NK-92 (cell line): ENCODE results near the gene FOXC1.

Source experiments
- DNase-seq: peaks from one replicate; lab custom pipeline; 2025; ENCODE audit not compliant: unreplicated experiment; lab: John Stamatoyannopoulos, UW

Gene FOXC1

DNA sequence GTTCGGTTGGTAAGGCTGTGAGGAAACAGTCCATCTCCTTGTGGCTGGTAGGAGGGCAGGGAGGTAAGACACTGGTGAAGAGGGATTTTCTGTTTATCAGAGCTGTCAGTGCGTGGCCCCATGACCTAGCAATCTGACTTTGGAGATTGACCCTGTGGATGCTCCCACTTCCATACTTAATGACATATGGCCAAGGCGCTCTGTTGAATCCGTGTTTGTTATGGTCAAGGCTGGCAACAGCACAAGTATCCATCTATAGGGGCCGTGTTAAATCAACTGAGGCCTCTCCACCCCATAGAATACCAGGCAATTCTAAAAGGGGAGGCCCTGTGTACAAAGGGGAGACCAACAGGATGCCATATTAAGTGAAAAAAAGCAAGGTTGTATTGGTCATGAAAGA is 25.6 kb upstream of the FOXC1 start:
- DNase-seq, result no peak

DNA sequence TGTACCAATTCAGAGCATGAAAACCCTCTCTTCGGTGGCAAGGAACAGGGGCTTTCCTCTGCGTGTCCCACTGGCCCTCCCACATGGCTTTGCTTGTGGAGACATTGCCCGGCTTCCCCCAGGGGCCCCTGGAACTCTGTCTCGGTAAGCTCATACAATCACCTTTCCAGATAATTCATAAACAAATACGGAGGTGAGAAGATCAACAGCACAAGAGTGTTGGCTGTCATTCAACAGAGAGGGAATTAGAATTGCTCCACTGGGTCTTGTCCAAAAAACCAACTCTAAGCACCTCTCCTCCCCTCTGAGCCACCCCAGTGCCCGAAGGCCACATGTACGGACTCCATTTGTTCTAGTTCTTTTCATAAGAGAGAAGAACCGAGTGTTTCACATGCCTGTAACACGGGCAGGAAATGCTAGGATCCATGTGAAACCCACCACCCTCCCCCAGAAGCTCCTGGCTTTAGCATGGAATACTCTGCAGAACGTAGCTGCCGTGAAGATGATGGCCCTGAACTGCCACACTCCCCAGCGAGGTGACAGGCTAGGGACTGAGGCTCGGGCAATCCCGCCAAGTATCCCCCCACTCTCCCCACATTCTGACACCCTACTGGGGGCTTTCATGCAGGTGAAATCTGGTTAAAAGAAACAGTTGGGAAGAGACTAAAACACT is 24.6 kb upstream of the FOXC1 start:
- DNase-seq, result no peak

DNA sequence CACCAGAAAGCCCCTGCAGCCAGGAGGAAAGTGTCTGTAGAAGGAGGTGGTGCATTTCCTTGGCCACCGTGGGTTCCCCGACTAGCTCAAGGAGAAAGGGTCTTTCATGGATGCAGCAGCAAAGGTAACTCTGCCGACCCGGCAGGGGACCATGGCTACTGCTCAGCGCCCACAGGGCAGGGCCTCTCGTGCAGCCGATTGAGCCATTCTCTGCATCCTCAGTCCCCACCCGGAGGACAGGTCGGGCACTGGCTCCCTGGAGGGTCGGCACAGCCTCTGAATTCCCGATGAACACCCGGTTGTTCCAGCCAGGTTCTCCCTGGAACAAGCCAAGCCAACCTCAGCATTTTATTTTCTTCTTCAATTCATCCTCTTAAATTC is 24.1 kb upstream of the FOXC1 start:
- DNase-seq, result no peak

DNA sequence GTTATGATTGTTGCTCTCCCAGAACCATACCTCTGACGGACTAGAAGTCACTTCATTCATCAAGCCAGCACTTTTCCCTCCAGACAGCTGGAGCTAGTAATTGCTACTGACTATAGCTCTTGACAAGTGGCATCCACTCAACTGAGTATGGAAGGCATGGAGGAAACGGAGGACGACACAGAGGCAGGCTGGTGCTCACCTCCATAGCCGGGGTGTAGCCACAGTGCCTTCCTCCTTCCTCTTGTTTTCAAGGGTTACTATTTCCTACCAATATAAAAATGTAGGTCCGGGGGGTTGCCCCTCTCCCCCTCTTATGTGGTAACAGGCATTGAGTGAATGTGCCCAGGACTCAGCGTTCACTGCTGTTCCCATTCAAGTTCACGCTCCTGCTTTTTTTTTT is 23.5 kb upstream of the FOXC1 start:
- no peak for DNase-seq

DNA sequence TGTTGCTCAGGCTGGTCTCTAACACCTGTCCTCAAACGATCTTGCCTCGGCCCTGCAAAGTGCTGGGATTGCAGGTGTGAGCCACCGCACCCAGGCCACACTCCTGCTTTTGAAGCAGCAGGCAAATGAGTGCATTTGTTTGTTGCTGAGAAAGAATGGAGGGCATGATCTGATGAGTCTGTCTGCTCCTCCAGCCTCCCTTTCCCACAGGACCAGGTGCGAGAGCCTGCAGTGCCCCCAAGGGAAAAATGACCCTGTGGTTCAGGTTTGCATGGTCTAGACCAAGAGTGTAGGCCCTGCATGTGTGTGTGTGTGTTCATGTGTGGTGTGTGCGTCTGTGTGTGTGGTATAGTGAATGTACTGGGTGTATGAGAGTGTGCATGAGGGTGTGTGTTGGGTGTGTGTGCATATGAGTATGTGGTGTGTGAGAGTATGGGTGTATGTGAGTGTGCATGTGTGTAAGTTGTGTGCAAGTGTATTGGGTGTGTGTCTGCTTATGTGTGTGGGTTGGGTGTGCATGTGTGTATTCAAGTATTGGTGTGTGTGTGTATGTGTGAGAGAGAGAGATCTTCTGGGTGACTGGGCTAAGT is 22.8 kb upstream of the FOXC1 start:
- DNase-seq, result no peak

DNA sequence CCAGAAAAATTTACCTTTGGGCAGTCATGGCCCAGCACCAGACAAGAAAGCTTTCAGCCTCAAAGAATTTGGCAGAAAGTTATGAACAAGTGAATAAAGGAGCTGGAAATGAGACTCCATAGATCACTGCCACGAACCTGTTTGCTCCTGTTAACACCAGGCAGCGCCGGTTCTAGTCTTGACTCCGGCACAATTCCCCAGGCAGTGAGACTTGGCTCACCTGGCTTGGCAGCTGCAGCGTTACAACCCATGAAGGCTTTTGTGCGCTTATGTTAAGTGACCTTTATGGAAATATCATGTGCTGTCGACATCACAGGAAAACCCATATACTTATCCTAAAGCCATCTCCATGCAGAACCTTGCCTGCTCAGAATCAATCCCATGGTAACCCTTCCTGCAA is 22.2 kb upstream of the FOXC1 start:
- DNase-seq, result no peak

DNA sequence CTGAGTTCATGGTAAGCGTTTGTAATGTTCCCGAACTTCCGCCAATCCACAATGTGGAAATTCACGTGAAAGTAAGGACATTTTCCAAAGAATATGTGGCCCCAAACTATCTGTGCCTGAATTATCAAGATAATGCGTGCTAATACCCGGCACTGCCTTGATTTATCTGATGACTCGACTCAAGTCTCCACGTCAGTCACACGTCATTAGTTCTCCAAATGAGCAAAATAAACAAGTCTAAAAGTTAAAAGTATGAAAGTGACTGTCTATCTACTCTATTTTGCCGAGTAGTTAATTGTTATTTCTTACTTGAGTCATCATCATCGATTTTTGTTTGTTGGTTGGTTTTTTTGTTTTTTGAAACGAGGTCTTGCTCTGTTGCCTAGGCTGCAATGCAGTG is 21.7 kb upstream of the FOXC1 start:
- no peak for DNase-seq

DNA sequence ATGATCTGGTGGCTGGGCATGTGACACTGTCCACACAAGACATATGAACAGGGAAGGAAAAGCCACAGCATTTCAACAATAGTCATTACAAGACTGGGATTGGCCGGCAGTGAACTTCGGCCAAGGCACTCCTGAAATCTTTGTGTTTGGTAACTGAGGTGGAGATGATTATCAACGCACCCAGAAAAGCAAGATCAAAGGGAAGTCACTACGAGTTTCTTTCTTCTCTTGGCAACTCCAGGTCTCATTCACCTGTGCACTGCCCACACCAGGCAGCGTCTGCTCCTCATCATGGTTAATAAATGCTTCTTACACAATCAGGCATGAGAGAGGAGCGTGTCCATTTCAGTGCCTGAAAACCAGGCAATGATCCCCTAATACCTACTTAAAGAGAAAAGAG is 20.5 kb upstream of the FOXC1 start:
- no peak for DNase-seq

DNA sequence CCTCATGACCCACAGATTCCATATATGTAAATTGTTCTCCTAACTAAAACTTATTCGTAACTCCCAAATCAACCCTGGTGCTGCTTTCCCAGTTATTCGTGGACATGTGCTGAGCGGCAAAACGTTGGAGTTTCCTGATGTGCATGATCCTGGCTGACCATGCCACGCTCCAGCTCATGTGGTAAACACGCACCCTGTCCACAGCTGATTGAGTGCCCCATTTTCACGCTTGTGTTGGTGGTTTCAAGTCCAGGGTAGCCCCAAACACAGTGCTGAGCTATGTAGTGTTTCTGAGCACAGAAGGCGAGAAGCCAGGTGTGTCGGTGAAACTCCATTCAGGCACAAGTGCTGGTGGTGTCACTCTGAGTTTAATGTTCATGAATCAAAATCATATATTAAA is 19.1 kb upstream of the FOXC1 start:
- DNase-seq, result no peak

DNA sequence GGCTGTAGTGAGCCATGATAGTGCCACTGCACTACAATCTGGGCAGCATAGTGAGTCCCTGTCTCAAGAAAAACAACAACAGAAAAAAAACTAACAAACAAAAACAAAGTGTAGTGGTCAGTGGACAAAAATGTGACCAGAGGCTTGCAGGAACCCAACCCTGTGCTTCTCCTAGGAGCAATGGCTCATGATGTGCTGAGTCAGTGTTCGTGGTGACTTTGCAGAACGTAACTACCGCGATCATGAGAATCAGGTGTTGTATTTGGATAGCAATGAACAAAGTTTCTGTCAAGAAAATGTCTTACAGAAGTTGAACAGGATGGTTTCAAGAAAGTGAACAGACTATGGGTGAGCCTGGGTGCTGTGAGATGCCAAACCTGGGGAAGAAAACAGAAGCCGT is 18.5 kb upstream of the FOXC1 start:
- DNase-seq, result no peak

DNA sequence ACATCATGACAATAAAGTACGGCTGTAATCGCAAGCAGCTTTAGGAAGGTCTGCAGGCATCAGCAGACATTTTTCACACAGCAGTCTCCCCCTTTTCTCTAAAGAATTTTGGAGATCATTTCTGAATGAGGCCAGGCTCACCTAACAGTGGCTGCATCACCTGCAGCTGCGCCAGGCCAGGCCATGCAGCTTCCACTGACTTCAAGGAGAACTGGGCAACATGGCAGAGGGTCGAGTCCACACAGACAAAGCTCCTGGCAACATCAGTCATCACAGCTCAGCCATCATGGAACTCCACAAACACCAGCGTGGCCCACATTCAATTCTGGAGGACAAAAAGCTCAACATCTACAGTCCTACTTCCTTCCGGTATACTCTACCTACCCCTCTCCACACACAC is 17.8 kb upstream of the FOXC1 start:
- no peak for DNase-seq

DNA sequence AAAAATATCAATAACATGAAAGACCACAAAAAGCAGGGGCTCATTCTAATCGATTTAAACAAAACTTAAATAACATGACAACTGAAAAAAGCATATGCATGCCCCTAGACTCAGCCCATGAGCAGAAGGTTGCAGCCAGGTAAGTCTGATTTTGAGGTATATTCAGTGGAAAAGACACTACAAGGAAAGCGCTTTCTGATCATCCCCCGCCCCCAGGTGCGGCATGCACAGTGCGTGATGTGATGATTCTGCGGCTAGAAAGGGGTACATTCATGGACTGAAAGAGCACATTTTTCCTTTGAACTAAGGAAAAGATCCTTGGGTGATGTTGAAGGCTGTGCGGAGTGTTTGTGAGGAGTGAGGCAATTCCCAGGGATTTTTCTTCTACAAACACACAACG is 16.9 kb upstream of the FOXC1 start:
- DNase-seq, result no peak

DNA sequence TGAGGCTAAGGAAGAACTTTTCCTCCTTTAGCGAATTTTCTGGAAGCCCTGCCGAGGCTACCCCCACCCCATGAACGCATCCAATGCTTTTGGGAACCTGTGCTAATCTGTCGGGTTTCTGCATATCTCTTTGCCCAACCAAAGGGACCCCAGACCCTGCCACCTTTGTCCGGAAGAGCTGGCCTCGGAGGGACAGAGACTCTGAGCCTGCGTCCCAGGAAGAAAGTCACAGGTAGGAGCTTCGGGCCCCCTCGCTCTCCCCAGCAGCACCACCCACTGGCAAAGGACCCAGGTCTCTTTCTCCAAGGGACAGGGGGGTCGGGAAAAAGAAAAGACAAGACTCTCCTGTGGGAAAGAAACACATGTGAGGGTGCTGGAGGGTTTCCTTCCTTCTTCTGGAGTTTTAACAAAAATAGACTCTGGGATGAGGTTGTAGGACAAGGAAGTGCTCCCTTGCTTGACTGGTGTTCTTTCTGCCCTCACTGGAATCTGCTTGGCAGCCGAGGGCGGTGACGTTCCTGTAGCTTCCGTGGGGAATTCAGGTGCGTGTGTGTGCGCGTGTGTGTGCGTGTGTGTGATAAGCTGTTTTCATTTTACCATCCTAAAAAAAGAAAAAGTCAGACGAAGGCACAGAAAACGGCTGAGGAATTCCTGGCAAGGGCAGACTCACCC is 16.3 kb upstream of the FOXC1 start:
- DNase-seq, result no peak

DNA sequence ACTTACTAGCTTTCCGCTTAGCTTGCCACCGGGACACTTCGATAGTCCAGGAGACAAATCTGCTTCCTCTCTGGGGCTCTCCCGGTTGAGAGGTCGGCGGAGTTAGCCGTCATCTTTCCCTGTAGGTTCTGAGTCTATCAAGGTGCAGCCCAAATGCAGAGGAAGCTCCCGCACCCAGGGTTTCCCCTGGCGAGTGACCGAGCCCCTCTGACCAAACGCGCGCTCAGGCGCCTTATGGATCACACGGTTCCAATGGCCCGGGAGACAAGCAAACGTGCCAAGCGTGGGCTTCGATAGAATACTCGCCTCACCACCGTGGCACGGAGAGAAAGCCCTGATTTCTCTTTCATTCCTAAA is 15.8 kb upstream of the FOXC1 start:
- DNase-seq, result no peak

DNA sequence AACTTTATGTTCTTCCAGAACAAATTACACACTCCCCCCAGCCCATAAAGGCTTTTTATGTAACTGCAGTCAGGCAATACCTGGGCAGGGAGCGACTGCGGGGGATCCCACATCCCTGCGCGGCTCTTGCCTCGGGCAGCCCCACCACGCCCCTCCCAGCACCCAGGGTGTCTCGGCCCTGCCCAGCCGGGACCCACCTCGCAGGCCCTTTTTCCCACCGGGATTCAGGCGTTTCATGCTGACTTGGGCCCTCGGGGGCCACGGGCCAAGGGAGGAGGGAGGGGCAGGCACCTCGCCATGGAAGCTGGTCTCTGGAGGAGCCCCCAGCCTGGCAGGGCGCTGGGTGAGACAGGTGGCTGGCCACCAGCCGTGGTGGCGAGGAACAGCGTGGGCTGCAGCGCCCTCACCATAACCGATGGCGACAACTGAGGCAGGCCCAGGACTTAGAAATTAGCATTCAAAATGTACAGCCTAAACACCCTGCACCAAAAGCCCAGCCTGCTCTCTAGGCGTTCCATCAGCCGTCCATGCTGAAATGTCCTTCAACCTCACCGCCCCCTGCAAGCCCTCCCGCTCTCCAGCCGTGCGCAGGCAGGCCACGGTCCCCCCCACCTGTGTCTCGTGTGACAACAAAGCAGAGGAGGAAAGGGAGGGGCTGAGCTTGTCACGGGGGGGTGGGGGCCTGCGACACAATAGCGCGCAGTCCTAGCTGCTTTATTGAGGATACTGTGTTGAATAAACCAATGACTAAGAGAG is 15.1 kb upstream of the FOXC1 start:
- no peak for DNase-seq

DNA sequence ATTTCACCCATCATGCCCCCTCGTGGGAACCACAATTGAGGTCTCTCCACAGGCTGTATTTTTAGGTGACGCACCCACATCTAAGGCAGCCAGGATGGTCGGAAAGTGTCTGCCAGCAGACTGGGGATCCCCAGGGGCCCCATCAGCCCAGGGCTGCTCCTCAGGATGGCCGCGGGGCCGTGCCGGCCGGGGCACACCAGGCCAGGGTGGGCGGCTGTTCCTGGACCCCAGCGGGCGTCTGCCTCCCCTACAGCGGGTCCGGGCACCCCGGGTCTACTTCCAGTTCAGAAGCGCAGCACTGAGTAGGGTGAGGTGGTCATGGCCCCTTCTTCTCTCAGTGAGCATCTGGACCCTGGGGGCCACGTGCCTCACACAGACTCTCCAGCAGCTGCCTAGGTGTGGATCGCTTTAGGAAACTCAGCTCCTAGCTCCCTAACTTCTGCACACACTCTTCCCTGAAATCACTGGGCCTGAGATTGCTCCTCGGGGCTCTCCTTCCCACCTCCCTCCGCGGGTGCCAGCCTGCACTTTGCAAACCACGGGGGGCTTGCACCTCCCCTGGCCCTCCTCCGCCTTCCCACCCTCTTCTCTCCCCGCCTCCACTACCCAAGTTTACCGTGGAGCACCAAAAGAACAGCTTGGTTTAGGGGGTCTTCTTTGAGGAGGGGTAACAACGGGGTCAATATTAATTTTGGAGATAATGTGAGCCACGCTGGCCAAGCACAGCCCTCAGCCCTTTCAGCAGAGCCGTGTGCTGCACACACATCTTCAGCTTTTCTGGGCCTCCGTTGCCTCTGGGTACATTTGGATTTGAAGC is 14.2 kb upstream of the FOXC1 start:
- DNase-seq, result no peak

DNA sequence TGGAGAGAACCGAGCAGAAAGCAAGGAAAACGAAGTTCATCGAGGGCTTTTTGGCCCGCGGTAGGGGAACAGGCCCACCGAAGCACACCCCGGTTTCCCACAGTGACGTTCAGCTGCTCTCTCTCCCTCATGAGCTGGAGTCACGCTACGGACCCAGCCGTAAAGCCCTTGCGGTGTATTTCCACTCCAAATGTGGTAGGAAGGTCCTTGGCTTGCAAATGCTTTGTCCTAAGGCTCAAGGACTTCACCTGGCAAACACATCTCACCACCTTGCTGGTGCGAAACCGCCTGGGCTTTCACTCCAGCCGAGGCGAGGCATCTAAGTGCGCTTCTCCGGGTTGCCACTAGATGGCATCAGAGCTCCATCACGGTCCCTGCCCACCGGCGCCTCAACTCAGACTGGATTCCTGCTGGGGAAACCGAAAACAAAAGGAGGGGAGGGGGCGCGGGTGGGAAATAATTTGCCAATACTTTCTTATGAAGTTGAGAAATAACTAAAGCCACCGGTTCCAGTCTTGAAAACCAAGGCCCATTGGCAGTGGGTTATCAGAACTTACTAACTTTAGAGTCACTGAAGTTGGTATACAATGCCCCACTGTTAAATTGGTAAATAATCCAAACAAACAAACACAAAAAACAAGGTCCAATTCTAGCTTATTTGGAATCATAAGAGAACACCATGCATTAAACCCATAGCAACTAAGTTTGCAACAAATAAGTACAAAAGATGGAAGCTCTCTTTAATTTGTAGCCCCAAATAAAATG is 13.4 kb upstream of the FOXC1 start:
- no peak for DNase-seq

DNA sequence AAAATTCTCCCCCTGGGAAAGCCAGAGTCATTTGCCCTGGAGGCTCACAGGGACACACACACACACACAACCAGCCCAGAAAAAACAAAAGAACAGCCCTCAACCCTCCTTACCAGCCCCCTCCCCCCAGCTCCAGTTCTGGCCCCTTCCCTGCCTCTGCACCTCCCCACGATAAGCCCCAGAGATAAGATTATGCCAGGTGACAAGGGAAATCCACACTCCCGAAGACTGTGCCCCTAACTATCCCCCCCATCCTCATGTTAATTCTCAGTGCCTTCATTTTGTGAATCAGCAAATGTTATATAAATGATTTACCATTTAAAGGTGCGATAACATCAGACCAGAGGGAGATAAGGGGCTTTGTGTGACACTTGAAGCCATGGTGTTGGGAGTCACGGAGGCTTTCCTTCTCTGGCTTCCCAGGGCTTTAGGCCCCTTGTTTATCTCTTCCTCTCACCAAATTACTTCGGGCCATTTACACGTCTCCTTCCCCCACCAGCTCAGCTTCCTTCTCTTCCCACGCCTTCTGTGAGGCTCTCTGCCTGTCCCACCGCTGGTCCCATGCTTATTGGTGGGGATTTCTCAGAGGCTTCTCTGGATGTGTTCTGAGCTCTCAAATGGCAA is 12.5 kb upstream of the FOXC1 start:
- DNase-seq, result no peak

DNA sequence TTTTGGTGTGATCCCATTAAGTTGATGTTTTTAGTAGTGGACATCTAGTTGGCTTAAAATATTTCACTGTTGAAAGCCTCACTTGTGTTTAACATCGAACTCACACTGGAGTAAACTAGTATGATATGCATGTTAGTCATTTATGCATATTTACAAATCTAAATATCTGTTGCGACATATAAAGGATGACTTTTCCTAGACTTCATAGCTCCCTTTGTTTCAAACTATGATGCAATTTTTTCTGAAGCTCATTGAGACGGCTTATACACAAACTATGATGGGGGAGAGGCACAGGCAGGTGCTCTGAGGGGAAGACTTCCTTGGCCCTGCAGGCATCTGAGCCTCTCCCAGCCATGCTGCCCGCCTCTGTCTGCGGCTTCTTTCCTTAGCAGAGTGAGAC is 11.8 kb upstream of the FOXC1 start:
- DNase-seq, result no peak

DNA sequence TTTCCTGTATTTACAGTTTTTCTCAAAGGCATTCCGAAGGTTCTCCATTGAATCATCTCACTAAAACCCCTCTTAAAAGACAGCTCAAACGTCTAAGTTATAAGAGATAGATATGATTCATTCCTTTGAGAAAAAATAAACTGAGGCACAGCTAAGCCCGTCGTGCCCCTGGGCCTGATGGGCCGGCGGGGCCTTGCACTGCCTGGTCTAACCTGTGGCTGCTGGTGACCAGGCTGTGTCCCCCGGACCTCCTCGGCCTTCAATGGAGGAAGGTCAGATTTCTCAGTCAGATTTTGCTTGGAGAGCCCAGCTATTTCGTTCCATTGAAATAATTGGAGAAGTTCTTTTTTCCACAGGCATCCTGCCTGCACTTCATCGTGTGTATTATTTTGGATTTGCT is 11.3 kb upstream of the FOXC1 start:
- DNase-seq, result no peak
